Fibroblast of lung (primary cell): ENCODE measurements around the gene ESAM. TPM values are rescaled to one million over a fixed set of nuclear protein-coding genes. Genes with fewer than 3 reads are reported as not detected.

Source experiments
- DNase-seq, 2 donors: peaks; one replicate each; pipeline versions ENCODE4 v3.0.0 to v3.0.0-alpha.2; 2010; ENCODE audit warnings: low read depth in 2 of 2
- H2AFZ ChIP-seq: 2 replicates; pipeline ENCODE4 v1.5.1; 2012; ENCODE audit warnings: low read length, control low read depth, inconsistent platforms
- H3K27ac ChIP-seq: 2 replicates; pipeline ENCODE4 v1.5.1; 2011; ENCODE audit warnings: low read length, control low read depth; ENCODE audit not compliant: insufficient read depth
- H3K27me3 ChIP-seq: 2 replicates; pipeline ENCODE4 v1.5.1; 2011; ENCODE audit warnings: mild to moderate bottlenecking, low read length; ENCODE audit not compliant: control insufficient read depth, insufficient read depth
- H3K36me3 ChIP-seq: 2 replicates; pipeline ENCODE4 v1.5.1; 2011; ENCODE audit warnings: low read length; ENCODE audit not compliant: control insufficient read depth, insufficient read depth
- H3K4me1 ChIP-seq: 2 replicates; pipeline ENCODE4 v1.5.1; 2011; ENCODE audit warnings: low read length; ENCODE audit not compliant: control insufficient read depth, insufficient read depth; ENCODE audit errors: extremely low read depth
- H3K4me2 ChIP-seq: 2 replicates; pipeline ENCODE4 v1.5.1; 2011; ENCODE audit warnings: low read length, control low read depth; ENCODE audit not compliant: insufficient read depth; ENCODE audit errors: extremely low read depth
- H3K4me3 ChIP-seq, 4 experiments: fragments of 200-600 bp in 1 of 4; sonication (generic) in 1 of 4; replicated peaks in 1 of 4; 2 replicates each; pipeline ENCODE4 v1.5.1; 2011 to 2016; ENCODE audit warnings: low read length in 4 of 4, low read depth in 3 of 4, mild to moderate bottlenecking in 3 of 4, control low read depth in 2 of 4, inconsistent platforms in 1 of 4, mixed read lengths in 1 of 4; ENCODE audit not compliant: insufficient read depth in 1 of 4; ENCODE audit errors: control extremely low read depth in 1 of 4
- H3K79me2 ChIP-seq: 2 replicates; pipeline ENCODE4 v1.5.1; 2012; ENCODE audit warnings: mild to moderate bottlenecking, low read length, inconsistent platforms; ENCODE audit not compliant: control insufficient read depth, insufficient read depth
- H3K9ac ChIP-seq: 2 replicates; pipeline ENCODE4 v1.5.1; 2011; ENCODE audit warnings: mild to moderate bottlenecking, low read length, control low read depth; ENCODE audit not compliant: insufficient read depth
- H3K9me3 ChIP-seq: 2 replicates; pipeline ENCODE4 v1.5.1; 2012; ENCODE audit warnings: low read depth, low read length; ENCODE audit not compliant: control insufficient read depth, insufficient read depth
- H4K20me1 ChIP-seq: 2 replicates; pipeline ENCODE4 v1.5.1; 2011; ENCODE audit warnings: low read length; ENCODE audit not compliant: control insufficient read depth, insufficient read depth; ENCODE audit errors: extremely low read depth
- EZH2 ChIP-seq: IDR thresholded peaks from 2 replicates; pipeline ENCODE4 v1.5.1; 2012; ENCODE audit warnings: low read length, control low read depth, mild to moderate bottlenecking; ENCODE audit errors: missing control alignments
- polyA plus RNA-seq, 2 donors: library from polyadenylated mRNA; depleted of rRNA in 1 of 2; stranded (reverse) in 1 of 2; unstranded in 1 of 2; fragments of >200 nt; gene quantifications; 2 replicates each; pipeline ENCODE4 v1.2.1, GENCODE V29; 2011 to 2012; ENCODE audit warnings: missing spikeins in 1 of 2
- total RNA-seq: library from RNA; depleted of rRNA; stranded (reverse); fragments of >200 nt; gene quantifications from 2 replicates; pipeline ENCODE4 v1.2.1, GENCODE V29; 2014
- TF ChIP-seq, protein P1 (sequence below), 2 donors: IDR thresholded peaks in 1 of 2; conservative IDR thresholded peaks in 1 of 2; 1 replicate in 1 of 2; 2 replicates in 1 of 2; pipeline ENCODE4 v1.5.1; 2011 to 2012; ENCODE audit warnings: low read length in 2 of 2, control low read depth in 1 of 2, inconsistent platforms in 1 of 2, low read depth in 1 of 2, mild to moderate bottlenecking in 1 of 2

Gene ESAM
- total and polyA plus RNA-seq, 2 donors (not counting 1 experiment from before 2014, with no cell fraction given) = under 0.01 to 2.7 TPM

DNA sequence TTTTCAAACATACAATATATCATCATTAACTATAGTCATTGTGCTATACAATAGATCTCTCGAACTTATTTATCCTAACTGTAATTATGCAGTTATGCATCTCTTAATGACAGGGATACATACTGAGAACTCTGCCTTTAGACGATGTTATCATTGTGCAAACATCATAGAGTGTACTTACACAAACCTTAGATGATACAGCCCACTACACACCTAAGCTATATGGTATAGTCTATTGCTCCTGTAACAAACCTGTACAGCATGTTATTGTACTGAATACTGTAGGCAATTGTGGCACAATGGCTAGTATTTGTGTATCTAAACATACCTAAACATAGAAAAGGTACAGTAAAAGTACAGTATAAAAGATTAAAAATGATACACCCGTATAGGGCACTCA lies 49.7 kb downstream of the ESAM start:
- Histone ChIP-seq H3K36me3 (no peaks in the 10 kb centered on the region), H3K4me2 (no peak overlapping the region), H4K20me1 (no peaks in the 10 kb centered on the region), H3K79me2 (no peaks in the 10 kb centered on the region), H2AFZ (no peak overlapping the region), H3K27ac (no peak overlapping the region), H3K9me3 (no peaks in the 10 kb centered on the region), H3K9ac (no peak overlapping the region), H3K4me3 (no peak overlapping the region), H3K4me1 (no peaks in the 10 kb centered on the region), H3K27me3 (peaks cover 3% of the 10 kb centered on the region)
- TF ChIP-seq, protein P1, sequence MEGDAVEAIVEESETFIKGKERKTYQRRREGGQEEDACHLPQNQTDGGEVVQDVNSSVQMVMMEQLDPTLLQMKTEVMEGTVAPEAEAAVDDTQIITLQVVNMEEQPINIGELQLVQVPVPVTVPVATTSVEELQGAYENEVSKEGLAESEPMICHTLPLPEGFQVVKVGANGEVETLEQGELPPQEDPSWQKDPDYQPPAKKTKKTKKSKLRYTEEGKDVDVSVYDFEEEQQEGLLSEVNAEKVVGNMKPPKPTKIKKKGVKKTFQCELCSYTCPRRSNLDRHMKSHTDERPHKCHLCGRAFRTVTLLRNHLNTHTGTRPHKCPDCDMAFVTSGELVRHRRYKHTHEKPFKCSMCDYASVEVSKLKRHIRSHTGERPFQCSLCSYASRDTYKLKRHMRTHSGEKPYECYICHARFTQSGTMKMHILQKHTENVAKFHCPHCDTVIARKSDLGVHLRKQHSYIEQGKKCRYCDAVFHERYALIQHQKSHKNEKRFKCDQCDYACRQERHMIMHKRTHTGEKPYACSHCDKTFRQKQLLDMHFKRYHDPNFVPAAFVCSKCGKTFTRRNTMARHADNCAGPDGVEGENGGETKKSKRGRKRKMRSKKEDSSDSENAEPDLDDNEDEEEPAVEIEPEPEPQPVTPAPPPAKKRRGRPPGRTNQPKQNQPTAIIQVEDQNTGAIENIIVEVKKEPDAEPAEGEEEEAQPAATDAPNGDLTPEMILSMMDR (conservative IDR thresholded peaks at IDR 0.05 in 1 of 2, IDR thresholded peaks at IDR 0.05 in 1 of 2; ENCODE audit: low read depth in 1 of 2, low read length in 2 of 2) = no peak
- no peak for TF ChIP-seq EZH2
- no peak for DNase-seq

DNA sequence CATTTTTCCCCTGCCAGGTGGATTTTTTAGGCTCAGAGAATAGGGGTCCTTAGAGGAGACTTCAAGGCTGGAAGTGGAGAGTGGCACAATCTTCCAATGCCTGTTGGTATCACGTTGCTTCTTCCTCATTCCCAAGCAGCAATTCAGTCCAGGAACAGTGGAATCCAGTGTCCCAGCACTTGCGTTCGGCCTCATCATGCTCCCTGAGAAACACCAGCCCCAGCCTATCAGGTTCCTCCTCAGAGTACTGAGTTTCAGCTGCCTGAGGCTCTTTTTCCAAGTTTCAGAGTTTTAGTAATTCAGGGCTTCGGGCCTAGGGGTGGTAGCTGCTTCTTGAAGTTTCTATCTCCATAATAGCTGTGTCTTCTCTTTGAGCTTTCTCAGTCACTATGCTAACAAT lies 54.3 kb downstream of the ESAM start:
- no peak for TF ChIP-seq EZH2
- TF ChIP-seq, protein P1 (conservative IDR thresholded peaks at IDR 0.05 in 1 of 2, IDR thresholded peaks at IDR 0.05 in 1 of 2; ENCODE audit: low read depth in 1 of 2, low read length in 2 of 2) = no peak

More for the DNA sequence above, 54.3 kb downstream of the ESAM start:
- peaks cover 3% of the 10 kb centered on the region for H3K27me3 ChIP-seq
- no peak overlapping the region for H3K9ac ChIP-seq
- H3K4me2 ChIP-seq = no peak overlapping the region
- no peaks in the 10 kb centered on the region for H3K79me2 ChIP-seq
- no peak overlapping the region for H3K27ac ChIP-seq
- H4K20me1 ChIP-seq = no peaks in the 10 kb centered on the region
- H2AFZ ChIP-seq = no peak overlapping the region
- DNase-seq = no peak
- no peak overlapping the region for H3K4me3 ChIP-seq
- no peaks in the 10 kb centered on the region for H3K4me1 ChIP-seq
- no peaks in the 10 kb centered on the region for H3K36me3 ChIP-seq
- H3K9me3 ChIP-seq = no peaks in the 10 kb centered on the region

Other genes starting within 250 kb of the ESAM start
- not detected in 2 replicates for gene OR8B12, start 218.6 kb downstream of the ESAM start, total RNA-seq
- gene OR8B12, start 218.6 kb downstream of the ESAM start, polyA plus RNA-seq = not detected in 2 replicates
- not detected in 2 replicates for gene OR8A1, start 192.3 kb downstream of the ESAM start, total RNA-seq
- gene OR8A1, start 192.3 kb downstream of the ESAM start, polyA plus RNA-seq = not detected in 2 replicates
- not detected in 2 replicates for gene PANX3, start 150.9 kb downstream of the ESAM start, total RNA-seq
- not detected in 2 replicates for gene PANX3, start 150.9 kb downstream of the ESAM start, polyA plus RNA-seq
- 30.0 and 36.2 TPM in 2 replicates for gene TBRG1, start 139.4 kb downstream of the ESAM start, total RNA-seq
- 21.6 and 31.0 TPM in 2 replicates for gene TBRG1, start 139.4 kb downstream of the ESAM start, polyA plus RNA-seq
- gene SIAE, start 88.6 kb downstream of the ESAM start, total RNA-seq = 23.1 and 28.9 TPM in 2 replicates
- gene SIAE, start 88.6 kb downstream of the ESAM start, polyA plus RNA-seq = 42.3 and 67.0 TPM in 2 replicates
- gene SPA17, start 88.4 kb downstream of the ESAM start, total RNA-seq = 10.0 and 18.0 TPM in 2 replicates
- 19.1 and 27.0 TPM in 2 replicates for gene SPA17, start 88.4 kb downstream of the ESAM start, polyA plus RNA-seq
- gene NRGN, start 22.3 kb downstream of the ESAM start, total RNA-seq = 0.17 TPM in 1 of 2 replicates, not detected in the other
- 4.9 and 10.8 TPM in 2 replicates for gene NRGN, start 22.3 kb downstream of the ESAM start, polyA plus RNA-seq
- not detected in 2 replicates for gene VSIG2, start 10.0 kb downstream of the ESAM start, total RNA-seq
- gene VSIG2, start 10.0 kb downstream of the ESAM start, polyA plus RNA-seq = 0.06 TPM in 1 of 2 replicates, not detected in the other
- gene MSANTD2, start 38.1 kb upstream of the ESAM start, total RNA-seq = 6.2 and 6.3 TPM in 2 replicates
- gene MSANTD2, start 38.1 kb upstream of the ESAM start, polyA plus RNA-seq = 5.6 and 6.6 TPM in 2 replicates
- 11.6 and 25.4 TPM in 2 replicates for gene ROBO3, start 103.1 kb upstream of the ESAM start, total RNA-seq
- 7.2 and 8.8 TPM in 2 replicates for gene ROBO3, start 103.1 kb upstream of the ESAM start, polyA plus RNA-seq
- 0.26 and 0.66 TPM in 2 replicates for gene ROBO4, start 135.6 kb upstream of the ESAM start, total RNA-seq
- gene ROBO4, start 135.6 kb upstream of the ESAM start, polyA plus RNA-seq = 0.45 and 0.63 TPM in 2 replicates
- not detected in 2 replicates for gene HEPN1, start 157.0 kb upstream of the ESAM start, total RNA-seq
- gene HEPN1, start 157.0 kb upstream of the ESAM start, polyA plus RNA-seq = not detected in 2 replicates
- gene HEPACAM, start 173.8 kb upstream of the ESAM start, total RNA-seq = under 0.01 TPM in 1 of 2 replicates, not detected in the other
- 0.08 and 0.11 TPM in 2 replicates for gene HEPACAM, start 173.8 kb upstream of the ESAM start, polyA plus RNA-seq
- 0.77 and 2.3 TPM in 2 replicates for gene CCDC15, start 191.9 kb upstream of the ESAM start, total RNA-seq
- gene CCDC15, start 191.9 kb upstream of the ESAM start, polyA plus RNA-seq = 1.2 and 4.0 TPM in 2 replicates